SK-N-SH (cell line): Measurements from ENCODE around the gene CLIC1. TPM values are rescaled to one million over a fixed set of nuclear protein-coding genes. Genes with fewer than 3 reads are reported as not detected.

Source experiments
- CTCF ChIA-PET: fragments of 300-600, 350-600 bp; formaldehyde crosslinking; extraction: SDS; loops from one replicate; lab custom pipeline; 2021; lab: Yijun Ruan, JAX
- POLR2A ChIA-PET: fragments of 350-600 bp; sonication (Branson Sonifier 250); formaldehyde crosslinking; extraction: SDS; loops from one replicate; lab custom pipeline; 2020; ENCODE audit warnings: antibody characterized with exemption, inconsistent platforms; lab: Yijun Ruan, JAX
- DNase-seq: peaks from one replicate; pipeline ENCODE4 v3.0.0; 2012
- H2AFZ ChIP-seq: fragments of 200-600 bp; sonication (generic); 2 replicates; pipeline ENCODE4 v1.8.1; 2016; ENCODE audit warnings: antibody characterized with exemption, mild to moderate bottlenecking, low read depth
- H3F3A ChIP-seq: fragments of 200-600 bp; sonication (generic); replicated peaks from 2 replicates; pipeline ENCODE3; 2016; ENCODE audit warnings: antibody characterized with exemption, mild to moderate bottlenecking; ENCODE audit not compliant: insufficient read depth
- H3K27ac ChIP-seq, 2 experiments: fragments of 200-500 bp in 1 of 2; fragments of 200-600 bp in 1 of 2; sonication (Bioruptor generic) in 1 of 2; sonication (generic), shearing (Covaris generic) in 1 of 2; 2 replicates each; pipeline versions ENCODE4 v1.5.1 to v1.6.1; 2014 to 2016; ENCODE audit warnings: low read depth in 2 of 2, inconsistent platforms in 1 of 2, low read length in 1 of 2, mild to moderate bottlenecking in 1 of 2, mixed read lengths in 1 of 2
- H3K27me3 ChIP-seq: fragments of 200-600 bp; sonication (generic), shearing (Covaris generic); 2 replicates; pipeline ENCODE4 v1.6.1; 2016; ENCODE audit warnings: mixed run types; ENCODE audit not compliant: insufficient read depth
- H3K36me3 ChIP-seq, 2 experiments: fragments of 200-500 bp in 1 of 2; fragments of 200-600 bp in 1 of 2; sonication (Bioruptor generic) in 1 of 2; sonication (generic) in 1 of 2; replicated peaks in 1 of 2; 2 replicates each; pipeline versions ENCODE3 to v1.5.1; 2014 to 2016; ENCODE audit warnings: low read length in 1 of 2, mild to moderate bottlenecking in 1 of 2; ENCODE audit not compliant: insufficient read depth in 2 of 2, control insufficient read depth in 1 of 2
- H3K4me1 ChIP-seq, 2 experiments: fragments of 200-500 bp in 1 of 2; fragments of 200-600 bp in 1 of 2; sonication (Bioruptor generic) in 1 of 2; sonication (generic), shearing (Covaris generic) in 1 of 2; 2 replicates each; pipeline versions ENCODE4 v1.5.1 to v1.6.1; 2014 to 2016; ENCODE audit warnings: low read depth in 1 of 2, low read length in 1 of 2, mixed run types in 1 of 2; ENCODE audit not compliant: insufficient read depth in 2 of 2, control insufficient read depth in 1 of 2
- H3K4me2 ChIP-seq: fragments of 200-600 bp; sonication (generic), shearing (Covaris generic); 2 replicates; pipeline ENCODE4 v1.6.1; 2017; ENCODE audit warnings: mixed run types
- H3K4me3 ChIP-seq, 2 experiments: fragments of 200-500 bp in 1 of 2; fragments of 200-600 bp in 1 of 2; sonication (Bioruptor generic) in 1 of 2; sonication (generic), shearing (Covaris generic) in 1 of 2; 2 replicates each; pipeline versions ENCODE4 v1.5.1 to v1.8.1; 2014 to 2016; ENCODE audit warnings: low read depth in 2 of 2, inconsistent platforms in 1 of 2, low read length in 1 of 2, mild to moderate bottlenecking in 1 of 2, mixed read lengths in 1 of 2, moderate library complexity in 1 of 2
- H3K79me2 ChIP-seq: fragments of 200-600 bp; sonication (generic); 2 replicates; pipeline ENCODE4 v1.8.1; 2017; ENCODE audit warnings: mild to moderate bottlenecking; ENCODE audit not compliant: insufficient read depth
- H3K9ac ChIP-seq: fragments of 200-600 bp; sonication (generic); 2 replicates; pipeline ENCODE4 v1.6.1; 2017; ENCODE audit warnings: mixed run types
- H3K9me2 ChIP-seq: fragments of 200-600 bp; sonication (generic); 2 replicates; pipeline ENCODE4 v1.6.1; 2017; ENCODE audit warnings: mixed run types
- H3K9me3 ChIP-seq: fragments of 200-600 bp; sonication (generic); 2 replicates; pipeline ENCODE4 v1.6.1; 2017; ENCODE audit warnings: mixed run types, mild to moderate bottlenecking, moderate library complexity
- H4K20me1 ChIP-seq: fragments of 200-600 bp; sonication (generic); 2 replicates; pipeline ENCODE4 v1.6.1; 2017; ENCODE audit warnings: mild to moderate bottlenecking, mixed run types; ENCODE audit not compliant: insufficient read depth
- ELF1 ChIP-seq: IDR thresholded peaks from 2 replicates; pipeline ENCODE4 v1.4.0; 2012
- FOSL2 ChIP-seq: IDR thresholded peaks from 2 replicates; pipeline ENCODE4 v1.4.0; 2012; ENCODE audit warnings: low read depth, mild to moderate bottlenecking, moderate library complexity, borderline replicate concordance
- FOXM1 ChIP-seq: IDR thresholded peaks from 2 replicates; pipeline ENCODE4 v1.4.0; 2012; ENCODE audit warnings: low read depth, mild to moderate bottlenecking
- GABPA ChIP-seq: IDR thresholded peaks from 2 replicates; pipeline ENCODE4 v1.4.0; 2012; ENCODE audit warnings: low read depth, mild to moderate bottlenecking
- GATA2 ChIP-seq: sonication (generic); formaldehyde crosslinking; IDR thresholded peaks from 2 replicates; pipeline ENCODE4 v1.5.0; 2020; ENCODE audit warnings: mild to moderate bottlenecking, missing genetic modification reagents
- MXI1 ChIP-seq: IDR thresholded peaks from 2 replicates; pipeline ENCODE4 v1.6.1; 2012; ENCODE audit warnings: mild to moderate bottlenecking, low read depth, low read length, improper control_type of control experiment
- NFIC ChIP-seq: IDR thresholded peaks from 2 replicates; pipeline ENCODE4 v1.4.0; 2012; ENCODE audit warnings: borderline replicate concordance
- RAD21 ChIP-seq: IDR thresholded peaks from 2 replicates; pipeline ENCODE4 v1.6.1; 2012; ENCODE audit warnings: mild to moderate bottlenecking, low read length
- RCOR1 ChIP-seq: fragments of 150-350 bp; IDR thresholded peaks from 2 replicates; pipeline ENCODE4 v1.6.1; 2017; ENCODE audit warnings: antibody characterized with exemption, low read length
- RFX5 ChIP-seq: IDR thresholded peaks from 2 replicates; pipeline ENCODE4 v1.6.1; 2012; ENCODE audit warnings: mild to moderate bottlenecking, improper control_type of control experiment, low read length
- RXRA ChIP-seq: IDR thresholded peaks from 2 replicates; pipeline ENCODE4 v1.4.0; 2012; ENCODE audit warnings: low read depth, mild to moderate bottlenecking, borderline replicate concordance
- SMC3 ChIP-seq: IDR thresholded peaks from 2 replicates; pipeline ENCODE4 v1.6.1; 2012; ENCODE audit warnings: low read depth, low read length, improper control_type of control experiment
- WGBS: methylation state at CpG from one replicate; pipeline ENCODE4 v1.1.6; 2017; ENCODE audit warnings: low lambda C conversion rate; 5-methylcytosine and 5-hydroxymethylcytosine counted together
- polyA plus RNA-seq, 3 experiments: library from polyadenylated mRNA; depleted of rRNA; stranded (reverse); fragments of >200 nt; gene quantifications; 2 replicates each; pipeline ENCODE4 v1.2.3, GENCODE V29; 2012
- TF ChIP-seq, protein P1 (sequence below): IDR thresholded peaks from 2 replicates; pipeline ENCODE4 v1.4.0; 2012; ENCODE audit warnings: low read depth, borderline replicate concordance
- TF ChIP-seq, protein P2 (sequence below): fragments of 150-350 bp; IDR thresholded peaks from 2 replicates; pipeline ENCODE4 v1.6.1; 2016; ENCODE audit warnings: mild to moderate bottlenecking, low read depth, low read length
- TF ChIP-seq, protein P3 (sequence below): fragments of 200-600 bp; sonication (generic); IDR thresholded peaks from 2 replicates; pipeline ENCODE4 v1.6.1; 2017; ENCODE audit warnings: antibody characterized with exemption, mild to moderate bottlenecking, moderate library complexity

The CLIC1 gene
- polyA plus RNA-seq, 1 of the 3 experiments (the other 2 are of a cell fraction), result 520 TPM

DNA sequence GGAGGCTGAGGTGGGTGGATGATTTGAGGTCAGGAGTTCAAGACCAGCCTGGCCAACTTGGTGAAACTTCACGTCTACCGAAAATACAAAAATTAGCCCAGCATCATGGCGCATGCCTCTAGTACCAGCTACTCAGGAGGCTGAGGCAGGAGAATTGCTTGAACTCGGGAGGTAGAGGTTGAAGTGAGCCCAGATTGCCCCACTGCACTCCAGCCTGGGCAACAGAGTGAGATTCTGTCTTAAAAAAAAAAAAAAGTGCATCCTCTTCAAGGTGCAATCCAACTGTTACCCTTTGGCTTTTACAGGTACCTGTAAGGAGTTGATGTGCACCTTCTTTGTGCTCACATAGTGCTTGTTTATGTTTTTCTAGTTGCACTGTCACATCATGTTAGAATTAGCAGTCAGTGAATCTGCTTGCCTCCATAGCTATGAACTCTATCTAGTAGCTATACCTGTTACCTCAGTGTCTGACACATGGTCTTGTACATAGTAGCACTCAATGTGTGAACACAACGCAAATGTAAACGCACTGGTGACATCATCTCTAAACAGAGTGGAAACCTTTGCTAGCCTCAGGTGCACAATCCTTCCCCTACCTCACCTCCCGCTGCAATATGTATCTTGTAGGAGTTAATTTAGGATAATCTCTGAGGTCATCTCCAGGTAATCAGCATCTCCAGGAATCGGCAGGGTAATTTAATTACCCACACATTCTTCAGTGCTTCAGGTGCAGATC lies 13.1 kb upstream of the CLIC1 start (continued):
- TF ChIP-seq, protein P1, sequence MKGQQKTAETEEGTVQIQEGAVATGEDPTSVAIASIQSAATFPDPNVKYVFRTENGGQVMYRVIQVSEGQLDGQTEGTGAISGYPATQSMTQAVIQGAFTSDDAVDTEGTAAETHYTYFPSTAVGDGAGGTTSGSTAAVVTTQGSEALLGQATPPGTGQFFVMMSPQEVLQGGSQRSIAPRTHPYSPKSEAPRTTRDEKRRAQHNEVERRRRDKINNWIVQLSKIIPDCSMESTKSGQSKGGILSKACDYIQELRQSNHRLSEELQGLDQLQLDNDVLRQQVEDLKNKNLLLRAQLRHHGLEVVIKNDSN, result no peak
- TF ChIP-seq MXI1 (no peak), SMC3 (no peak), FOSL2 (no peak), FOXM1 (no peak), RXRA (no peak)
- TF ChIP-seq, protein P2, sequence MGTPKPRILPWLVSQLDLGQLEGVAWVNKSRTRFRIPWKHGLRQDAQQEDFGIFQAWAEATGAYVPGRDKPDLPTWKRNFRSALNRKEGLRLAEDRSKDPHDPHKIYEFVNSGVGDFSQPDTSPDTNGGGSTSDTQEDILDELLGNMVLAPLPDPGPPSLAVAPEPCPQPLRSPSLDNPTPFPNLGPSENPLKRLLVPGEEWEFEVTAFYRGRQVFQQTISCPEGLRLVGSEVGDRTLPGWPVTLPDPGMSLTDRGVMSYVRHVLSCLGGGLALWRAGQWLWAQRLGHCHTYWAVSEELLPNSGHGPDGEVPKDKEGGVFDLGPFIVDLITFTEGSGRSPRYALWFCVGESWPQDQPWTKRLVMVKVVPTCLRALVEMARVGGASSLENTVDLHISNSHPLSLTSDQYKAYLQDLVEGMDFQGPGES, result no peak

DNA sequence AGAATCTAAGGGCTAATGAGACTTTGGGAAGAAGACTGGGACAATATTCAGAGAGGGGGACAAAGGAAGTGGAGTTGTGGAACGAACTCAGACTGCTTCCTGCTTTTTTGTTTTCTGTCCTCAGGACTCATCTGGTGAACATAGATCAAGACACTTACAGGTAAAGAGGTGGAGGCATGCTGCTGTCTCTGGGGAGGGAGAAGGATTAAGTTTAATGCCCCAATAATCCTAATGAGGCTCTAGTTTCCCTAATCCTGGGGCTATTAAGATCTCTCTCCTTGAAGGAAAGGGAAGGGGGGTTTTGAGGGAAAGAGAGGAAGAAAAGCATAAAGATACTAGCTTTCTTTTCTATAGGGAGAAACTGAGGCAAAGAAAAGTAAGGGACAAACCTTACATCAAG lies 8.1 kb upstream of the CLIC1 start:
- Histone ChIP-seq H3K27me3 (no peaks in the 10 kb centered on the region), H3K36me3 (peaks cover 6 to 13% of the 10 kb centered on the region in 2 experiments), H4K20me1 (no peaks in the 10 kb centered on the region), H3K79me2 (peaks cover 13% of the 10 kb centered on the region), H3K9ac (no peak overlapping the region), H3K4me1 (no peaks in the 10 kb centered on the region; a peak in 1 of 4 replicates), H3K4me3 (no peak overlapping the region), H3K4me2 (no peak overlapping the region), H3K27ac (no peak overlapping the region), H3K9me3 (no peaks in the 10 kb centered on the region), H3K9me2 (no peaks in the 10 kb centered on the region), H3F3A (peaks cover 3% of the 10 kb centered on the region), H2AFZ (no peak overlapping the region)
- TF ChIP-seq GABPA, result no peak
- no peak for TF ChIP-seq ELF1
- TF ChIP-seq GATA2 (CRISPR knock-in tag), result no peak
- no peak for TF ChIP-seq FOSL2
- TF ChIP-seq, protein P3, sequence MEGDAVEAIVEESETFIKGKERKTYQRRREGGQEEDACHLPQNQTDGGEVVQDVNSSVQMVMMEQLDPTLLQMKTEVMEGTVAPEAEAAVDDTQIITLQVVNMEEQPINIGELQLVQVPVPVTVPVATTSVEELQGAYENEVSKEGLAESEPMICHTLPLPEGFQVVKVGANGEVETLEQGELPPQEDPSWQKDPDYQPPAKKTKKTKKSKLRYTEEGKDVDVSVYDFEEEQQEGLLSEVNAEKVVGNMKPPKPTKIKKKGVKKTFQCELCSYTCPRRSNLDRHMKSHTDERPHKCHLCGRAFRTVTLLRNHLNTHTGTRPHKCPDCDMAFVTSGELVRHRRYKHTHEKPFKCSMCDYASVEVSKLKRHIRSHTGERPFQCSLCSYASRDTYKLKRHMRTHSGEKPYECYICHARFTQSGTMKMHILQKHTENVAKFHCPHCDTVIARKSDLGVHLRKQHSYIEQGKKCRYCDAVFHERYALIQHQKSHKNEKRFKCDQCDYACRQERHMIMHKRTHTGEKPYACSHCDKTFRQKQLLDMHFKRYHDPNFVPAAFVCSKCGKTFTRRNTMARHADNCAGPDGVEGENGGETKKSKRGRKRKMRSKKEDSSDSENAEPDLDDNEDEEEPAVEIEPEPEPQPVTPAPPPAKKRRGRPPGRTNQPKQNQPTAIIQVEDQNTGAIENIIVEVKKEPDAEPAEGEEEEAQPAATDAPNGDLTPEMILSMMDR, result no peak
- TF ChIP-seq RAD21, result no peak
- no peak for TF ChIP-seq MXI1
- no peak for TF ChIP-seq RCOR1
- no peak for TF ChIP-seq FOXM1
- TF ChIP-seq NFIC, result no peak
- no peak for TF ChIP-seq RFX5
- 90% methylated on average over 1 of the region's 1 CpG for WGBS
- POLR2A ChIA-PET, result no interaction called here
- DNase-seq, result no peak
- CTCF ChIA-PET, result interaction anchor here (1.2 kb wide), 1 partner anchor 198 kb away, joined by 3 read pairs; the partner anchor contains the start of gene ATP6V1G2
